Stomach (tissue), 9 donors: ENCODE measurements around the gene MICB. TPM values are rescaled to one million over a fixed set of nuclear protein-coding genes. Genes with fewer than 3 reads are reported as not detected.

Experiments
- DNase-seq, 2 donors: peaks; one replicate each; pipeline versions ENCODE4 v3.0.0 to v3.0.0-alpha.2; 2013 to 2019
- H3K27ac ChIP-seq, 5 donors: fragments of 200-600 bp in 4 of 5; sonication (generic) in 4 of 5; one replicate each; pipeline ENCODE4 v1.5.1; 2013 to 2019; ENCODE audit warnings: mild to moderate bottlenecking in 1 of 5, moderate library complexity in 1 of 5
- H3K27me3 ChIP-seq, 3 donors: fragments of 200-600 bp; sonication (generic); one replicate each; pipeline ENCODE4 v1.5.1; 2017 to 2019; ENCODE audit warnings: mixed run types in 1 of 3
- H3K36me3 ChIP-seq, 4 donors: fragments of 200-600 bp; sonication (generic); 1 replicate in 3 of 4; 2 replicates in 1 of 4; pipeline ENCODE4 v1.5.1; 2016 to 2019
- H3K4me1 ChIP-seq, 4 donors: fragments of 200-600 bp; sonication (generic); one replicate each; pipeline ENCODE4 v1.5.1; 2016 to 2019
- H3K4me3 ChIP-seq, 4 donors: fragments of 200-600 bp; sonication (generic) in 3 of 4; one replicate each; pipeline ENCODE4 v1.5.1; 2016 to 2019; ENCODE audit warnings: mild to moderate bottlenecking in 1 of 4
- H3K9me3 ChIP-seq, 4 donors: fragments of 200-600 bp; sonication (generic); one replicate each; pipeline ENCODE4 v1.5.1; 2016 to 2019
- EP300 ChIP-seq: sonication (generic); formaldehyde crosslinking; IDR thresholded peaks from one replicate; pipeline ENCODE4 v1.6.1; 2017; ENCODE audit warnings: antibody characterized with exemption
- POLR2A ChIP-seq, 4 donors: fragments of 450-650 bp; IDR thresholded peaks; one replicate each; pipeline ENCODE4 v1.6.1; 2016; ENCODE audit warnings: antibody characterized with exemption in 4 of 4, control low read depth in 2 of 4, mild to moderate bottlenecking in 1 of 4, moderate library complexity in 1 of 4
- POLR2AphosphoS5 ChIP-seq, 3 donors: sonication (generic); formaldehyde crosslinking; IDR thresholded peaks; one replicate each; pipeline ENCODE4 v1.6.1; 2016; ENCODE audit warnings: antibody characterized with exemption in 3 of 3
- WGBS, 5 donors: extraction: QIAGEN DNeasy Blood & Tissue Kit in 3 of 5; methylation state at CpG; one replicate each; pipeline versions ENCODE4 v1.1.5 to v1.1.7; 2013 to 2018; 5-methylcytosine and 5-hydroxymethylcytosine counted together
- intact Hi-C: fragments of 100-400 bp; cut with DNase I; formaldehyde crosslinking; loops from one replicate; pipeline ENCODE4 v1.15.1; 2023; ENCODE audit warnings: low total_unique reads
- polyA plus RNA-seq, 3 donors: library from polyadenylated mRNA; stranded (reverse); fragments of 200-250 nt; gene quantifications; one replicate each; pipeline ENCODE4 v1.2.3, GENCODE V29; 2013
- small RNA-seq, 4 donors: library from RNA; depleted of rRNA; stranded (forward); fragments of <200 nt; gene quantifications; one replicate each; pipeline ENCODE3, GENCODE V24; 2016
- total RNA-seq, 5 donors: library from RNA; depleted of rRNA; stranded (reverse); fragments of >200 nt; gene quantifications; one replicate each; pipeline versions ENCODE4 v1.1.0 to v1.2.3, GENCODE V29; 2014 to 2016
- TF ChIP-seq, protein P1 (sequence below), 7 experiments: fragments of 450-650 bp in 4 of 7; fragments of 200-600 bp in 3 of 7; sonication (generic) in 3 of 7; IDR thresholded peaks; one replicate each; pipeline ENCODE4 v1.5.1; 2016 to 2019; ENCODE audit warnings: antibody characterized with exemption in 7 of 7, control low read depth in 2 of 7, mild to moderate bottlenecking in 1 of 7
- donor health status: healthy with polysubstance abuse.
- donor health status: Bipolar disorder and iron deficiency.
- donor health status: healthy.

MICB gene
- total and polyA plus RNA-seq, 8 donors = 0.29 to 1.7 (median 0.86) TPM; not detected in 2

GRCh38 chr6:31559606-31559957 lies 61.6 kb downstream of the MICB start:
- intact Hi-C loops = no loop called here
- H3K27ac ChIP-seq = peak overlapping the region in 4 of 5 donors; percentile 54 to 82 (median 70)
- no peaks in the 10 kb centered on the region for H3K9me3 ChIP-seq
- H3K27me3 ChIP-seq = no peaks in the 10 kb centered on the region
- TF ChIP-seq POLR2A (IDR thresholded peaks at IDR 0.05) = no peak
- WGBS, 5 donors = 66 to 79% (median 68%) methylated on average over 4 of the region's 4 CpGs
- H3K4me3 ChIP-seq = peak overlapping the region in 1 of 4 donors; percentile 1
- peaks cover 24 to 57% (median 51%) of the 10 kb centered on the region in 4 donors for H3K36me3 ChIP-seq
- H3K4me1 ChIP-seq = peaks cover 4 to 63% (median 28%) of the 10 kb centered on the region in 4 donors
- no peak for DNase-seq

GRCh38 chr6:31559958-31560696 lies 62.2 kb downstream of the MICB start:
- Histone ChIP-seq H3K9me3 (no peaks in the 10 kb centered on the region), H3K4me3 (no peak overlapping the region), H3K27me3 (no peaks in the 10 kb centered on the region), H3K27ac (peak overlapping the region in 4 of 5 donors; percentile 54 to 82 (median 70)), H3K36me3 (peaks cover 24 to 57% (median 50%) of the 10 kb centered on the region in 4 donors), H3K4me1 (peaks cover 4 to 63% (median 28%) of the 10 kb centered on the region in 4 donors)
- peak in 1 of 2 donors; percentile 62 for DNase-seq
- TF ChIP-seq EP300 = no peak
- TF ChIP-seq POLR2A (IDR thresholded peaks at IDR 0.05) = no peak
- TF ChIP-seq, protein P1, sequence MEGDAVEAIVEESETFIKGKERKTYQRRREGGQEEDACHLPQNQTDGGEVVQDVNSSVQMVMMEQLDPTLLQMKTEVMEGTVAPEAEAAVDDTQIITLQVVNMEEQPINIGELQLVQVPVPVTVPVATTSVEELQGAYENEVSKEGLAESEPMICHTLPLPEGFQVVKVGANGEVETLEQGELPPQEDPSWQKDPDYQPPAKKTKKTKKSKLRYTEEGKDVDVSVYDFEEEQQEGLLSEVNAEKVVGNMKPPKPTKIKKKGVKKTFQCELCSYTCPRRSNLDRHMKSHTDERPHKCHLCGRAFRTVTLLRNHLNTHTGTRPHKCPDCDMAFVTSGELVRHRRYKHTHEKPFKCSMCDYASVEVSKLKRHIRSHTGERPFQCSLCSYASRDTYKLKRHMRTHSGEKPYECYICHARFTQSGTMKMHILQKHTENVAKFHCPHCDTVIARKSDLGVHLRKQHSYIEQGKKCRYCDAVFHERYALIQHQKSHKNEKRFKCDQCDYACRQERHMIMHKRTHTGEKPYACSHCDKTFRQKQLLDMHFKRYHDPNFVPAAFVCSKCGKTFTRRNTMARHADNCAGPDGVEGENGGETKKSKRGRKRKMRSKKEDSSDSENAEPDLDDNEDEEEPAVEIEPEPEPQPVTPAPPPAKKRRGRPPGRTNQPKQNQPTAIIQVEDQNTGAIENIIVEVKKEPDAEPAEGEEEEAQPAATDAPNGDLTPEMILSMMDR (IDR thresholded peaks at IDR 0.05) = no peak
- peak in 2 of 3 donors; percentile 14 to 26 for TF ChIP-seq POLR2AphosphoS5 (IDR thresholded peaks at IDR 0.05)
- intact Hi-C loops = no loop called here
- WGBS, 5 donors = 34 to 75% (median 72%) methylated on average over 7 of the region's 7 CpGs

DNA sequence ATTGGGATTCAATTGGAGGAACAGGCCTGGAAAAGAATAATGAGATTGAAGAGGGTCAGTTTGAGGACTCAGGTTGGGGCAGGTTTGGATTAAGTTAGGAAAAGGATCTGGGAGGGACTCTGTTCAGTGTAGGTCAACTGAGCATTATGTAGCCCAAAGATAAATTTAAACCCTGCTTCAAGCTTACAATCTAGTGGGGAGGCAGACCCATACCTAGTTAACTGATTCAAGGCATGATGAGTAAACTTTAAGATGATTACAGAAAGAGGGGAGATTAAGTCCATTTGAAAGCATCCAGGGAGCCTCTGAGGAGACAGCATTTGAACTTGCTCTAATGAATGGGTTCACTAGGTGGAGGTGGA lies 62.7 kb downstream of the MICB start:
- intact Hi-C loops = no loop called here
- TF ChIP-seq POLR2A (IDR thresholded peaks at IDR 0.05) = no peak
- TF ChIP-seq, protein P1 (IDR thresholded peaks at IDR 0.05) = no peak
- Histone ChIP-seq H3K4me3 (no peak overlapping the region), H3K4me1 (peaks cover 4 to 63% (median 28%) of the 10 kb centered on the region in 4 donors), H3K27ac (peak overlapping the region in 3 of 5 donors; percentile 64 to 82 (median 75)), H3K27me3 (peaks cover 0 to 2% (median 0%) of the 10 kb centered on the region in 3 donors), H3K9me3 (no peaks in the 10 kb centered on the region), H3K36me3 (peaks cover 24 to 55% (median 49%) of the 10 kb centered on the region in 4 donors)
- no peak for DNase-seq

Small RNAs within 50 kb of the gene (small RNA-seq; reads per million reads assigned to genes)
- 0 reads per million in 4 donors for gene AL663061.1
- 0 reads per million in 4 donors for gene RF00019
- 107 to 376 (median 246) reads per million in 4 donors for gene SNORD117
- gene SNORD84 = 0 reads per million in 4 donors

Other genes starting within 250 kb of the MICB start
- 100 to 1,000 TPM; 170 to 500 (median 237) TPM for gene HLA-C, start 226.1 kb upstream of the MICB start, total RNA-seq
- 100 to 1,000 TPM in 2 of 3 donors, 10 to 100 TPM in 1; 92.7 to 295 (median 133) TPM for gene HLA-C, start 226.1 kb upstream of the MICB start, polyA plus RNA-seq
- gene HLA-B, start 141.0 kb upstream of the MICB start, total RNA-seq = 1,000 to 10,000 TPM in 3 of 5 donors, 100 to 1,000 TPM in 2; 134 to 1,907 (median 1,119) TPM
- 100 to 1,000 TPM; 302 to 830 (median 436) TPM for gene HLA-B, start 141.0 kb upstream of the MICB start, polyA plus RNA-seq
- gene MICA, start 94.5 kb upstream of the MICB start, total RNA-seq = 10 to 100 TPM in 3 of 5 donors, 1 to 10 TPM in 2; 2.0 to 13.4 (median 11.1) TPM
- gene MICA, start 94.5 kb upstream of the MICB start, polyA plus RNA-seq = 10 to 100 TPM in 2 of 3 donors, 1 to 10 TPM in 1; 9.9 to 13.6 (median 13.1) TPM
- gene MCCD1, start 30.8 kb downstream of the MICB start, total RNA-seq = not detected
- not detected for gene MCCD1, start 30.8 kb downstream of the MICB start, polyA plus RNA-seq
- 100 to 1,000 TPM; 198 to 445 (median 248) TPM for gene DDX39B, start 43.9 kb downstream of the MICB start, total RNA-seq
- 100 to 1,000 TPM; 255 to 383 (median 255) TPM for gene DDX39B, start 43.9 kb downstream of the MICB start, polyA plus RNA-seq
- gene ATP6V1G2, start 48.5 kb downstream of the MICB start, total RNA-seq = 1 to 10 TPM in 2 of 5 donors, under 1 TPM in 1, not detected in 2; 0.87 to 4.6 (median 2.3) TPM
- 1 to 10 TPM in 2 of 3 donors, under 1 TPM in 1; 0.98 to 3.7 (median 1.2) TPM for gene ATP6V1G2, start 48.5 kb downstream of the MICB start, polyA plus RNA-seq
- gene NFKBIL1, start 49.5 kb downstream of the MICB start, total RNA-seq = 10 to 100 TPM in 4 of 5 donors, under 1 TPM in 1; 0.45 to 51.9 (median 13.6) TPM
- gene NFKBIL1, start 49.5 kb downstream of the MICB start, polyA plus RNA-seq = 10 to 100 TPM; 23.9 to 45.1 (median 29.9) TPM
- not detected for gene LTA, start 74.1 kb downstream of the MICB start, total RNA-seq
- under 1 TPM in 1 of 3 donors, not detected in 2; 0.18 TPM for gene LTA, start 74.1 kb downstream of the MICB start, polyA plus RNA-seq
- under 1 TPM in 1 of 5 donors, not detected in 4; 0.58 TPM for gene TNF, start 77.4 kb downstream of the MICB start, total RNA-seq
- gene TNF, start 77.4 kb downstream of the MICB start, polyA plus RNA-seq = under 1 TPM in 2 of 3 donors, not detected in 1; 0.28 to 0.31 TPM
- gene LTB, start 84.3 kb downstream of the MICB start, total RNA-seq = 1 to 10 TPM in 1 of 5 donors, not detected in 4; 4.8 TPM
- 10 to 100 TPM in 1 of 3 donors, 1 to 10 TPM in 2; 4.2 to 13.4 (median 9.0) TPM for gene LTB, start 84.3 kb downstream of the MICB start, polyA plus RNA-seq
- 1 to 10 TPM in 2 of 5 donors, not detected in 3; 2.9 to 6.7 TPM for gene LST1, start 88.1 kb downstream of the MICB start, total RNA-seq
- 10 to 100 TPM in 2 of 3 donors, 1 to 10 TPM in 1; 8.8 to 35.4 (median 26.7) TPM for gene LST1, start 88.1 kb downstream of the MICB start, polyA plus RNA-seq
- gene NCR3, start 94.9 kb downstream of the MICB start, total RNA-seq = not detected
- under 1 TPM in 1 of 3 donors, not detected in 2; 0.25 TPM for gene NCR3, start 94.9 kb downstream of the MICB start, polyA plus RNA-seq
- gene AIF1, start 117.1 kb downstream of the MICB start, total RNA-seq = 10 to 100 TPM in 2 of 5 donors, 1 to 10 TPM in 2, not detected in 1; 3.2 to 38.3 (median 15.6) TPM
- gene AIF1, start 117.1 kb downstream of the MICB start, polyA plus RNA-seq = 10 to 100 TPM; 28.2 to 74.2 (median 68.7) TPM
- 100 to 1,000 TPM in 3 of 5 donors, 10 to 100 TPM in 2; 49.4 to 125 (median 107) TPM for gene PRRC2A, start 122.6 kb downstream of the MICB start, total RNA-seq
- gene PRRC2A, start 122.6 kb downstream of the MICB start, polyA plus RNA-seq = 100 to 1,000 TPM in 1 of 3 donors, 10 to 100 TPM in 2; 56.4 to 109 (median 80.8) TPM
- 100 to 1,000 TPM; 111 to 169 (median 141) TPM for gene BAG6, start 154.5 kb downstream of the MICB start, total RNA-seq
- gene BAG6, start 154.5 kb downstream of the MICB start, polyA plus RNA-seq = 100 to 1,000 TPM; 157 to 287 (median 180) TPM
- 1 to 10 TPM in 2 of 5 donors, not detected in 3; 1.3 to 1.9 TPM for gene APOM, start 157.7 kb downstream of the MICB start, total RNA-seq
- 10 to 100 TPM in 1 of 3 donors, 1 to 10 TPM in 2; 6.4 to 14.2 (median 6.5) TPM for gene APOM, start 157.7 kb downstream of the MICB start, polyA plus RNA-seq
- gene C6orf47, start 162.6 kb downstream of the MICB start, total RNA-seq = 10 to 100 TPM; 12.8 to 44.9 (median 32.0) TPM
- 10 to 100 TPM; 10.5 to 16.0 (median 13.0) TPM for gene C6orf47, start 162.6 kb downstream of the MICB start, polyA plus RNA-seq
- gene GPANK1, start 166.9 kb downstream of the MICB start, total RNA-seq = 10 to 100 TPM in 4 of 5 donors, 1 to 10 TPM in 1; 5.8 to 36.8 (median 10.6) TPM
- 10 to 100 TPM; 13.0 to 17.9 (median 13.4) TPM for gene GPANK1, start 166.9 kb downstream of the MICB start, polyA plus RNA-seq
- 100 to 1,000 TPM in 3 of 5 donors, 10 to 100 TPM in 2; 11.3 to 375 (median 142) TPM for gene CSNK2B, start 167.9 kb downstream of the MICB start, total RNA-seq
- 100 to 1,000 TPM; 152 to 233 (median 181) TPM for gene CSNK2B, start 167.9 kb downstream of the MICB start, polyA plus RNA-seq
- gene LY6G5B, start 171.8 kb downstream of the MICB start, total RNA-seq = 10 to 100 TPM in 2 of 5 donors, 1 to 10 TPM in 2, not detected in 1; 2.7 to 17.1 (median 10.3) TPM
- gene LY6G5B, start 171.8 kb downstream of the MICB start, polyA plus RNA-seq = 1 to 10 TPM in 2 of 3 donors, under 1 TPM in 1; 0.44 to 4.7 (median 2.1) TPM
- gene LY6G5C, start 182.9 kb downstream of the MICB start, total RNA-seq = not detected
- gene LY6G5C, start 182.9 kb downstream of the MICB start, polyA plus RNA-seq = 1 to 10 TPM; 1.8 to 4.9 (median 2.7) TPM
- gene ABHD16A, start 205.2 kb downstream of the MICB start, total RNA-seq = 100 to 1,000 TPM in 1 of 5 donors, 10 to 100 TPM in 4; 40.9 to 122 (median 49.0) TPM
- 10 to 100 TPM; 15.1 to 48.0 (median 20.4) TPM for gene ABHD16A, start 205.2 kb downstream of the MICB start, polyA plus RNA-seq
- gene LY6G6F, start 208.7 kb downstream of the MICB start, total RNA-seq = not detected
- gene LY6G6F, start 208.7 kb downstream of the MICB start, polyA plus RNA-seq = not detected
- not detected for gene LY6G6D, start 217.2 kb downstream of the MICB start, total RNA-seq
- gene LY6G6D, start 217.2 kb downstream of the MICB start, polyA plus RNA-seq = not detected
- not detected for gene LY6G6C, start 223.6 kb downstream of the MICB start, total RNA-seq
- gene LY6G6C, start 223.6 kb downstream of the MICB start, polyA plus RNA-seq = under 1 TPM in 1 of 3 donors, not detected in 2; 0.90 TPM
- not detected for gene MPIG6B, start 225.2 kb downstream of the MICB start, total RNA-seq
- under 1 TPM in 1 of 3 donors, not detected in 2; 0.10 TPM for gene MPIG6B, start 225.2 kb downstream of the MICB start, polyA plus RNA-seq
- gene DDAH2, start 231.2 kb downstream of the MICB start, total RNA-seq = 100 to 1,000 TPM in 2 of 5 donors, 10 to 100 TPM in 3; 33.3 to 133 (median 76.1) TPM
- 10 to 100 TPM; 52.9 to 73.7 (median 57.9) TPM for gene DDAH2, start 231.2 kb downstream of the MICB start, polyA plus RNA-seq
- gene CLIC1, start 238.4 kb downstream of the MICB start, total RNA-seq = 100 to 1,000 TPM in 4 of 5 donors, 10 to 100 TPM in 1; 33.8 to 381 (median 117) TPM
- 100 to 1,000 TPM; 331 to 597 (median 348) TPM for gene CLIC1, start 238.4 kb downstream of the MICB start, polyA plus RNA-seq
- 10 to 100 TPM in 4 of 5 donors, 1 to 10 TPM in 1; 4.1 to 66.4 (median 21.4) TPM for gene MSH5, start 241.9 kb downstream of the MICB start, total RNA-seq
- gene MSH5, start 241.9 kb downstream of the MICB start, polyA plus RNA-seq = 1 to 10 TPM; 2.9 to 9.3 (median 3.2) TPM